Stimulated activated CD8-positive, alpha-beta memory T cell treated with anti-CD3 and anti-CD28 coated beads, Interleukin-4, amount 100 ng/mL, for 24 hours (primary cell): Measurements from ENCODE around the gene CTBP2.
"Not testable (repeated sequence)": the region's sequence is repeated elsewhere in the genome, so short reads cannot be mapped to it uniquely, and the experiment has no call there.

Source experiments
- DNase-seq: peaks from one replicate; pipeline ENCODE4 v3.0.0-alpha.2; 2020; ENCODE audit warnings: low read depth

Gene CTBP2

GRCh38 chr10:125186431-125187170 is 26.2 kb upstream of the CTBP2 start:
- no peak for DNase-seq

GRCh38 chr10:125179107-125179506 is 18.7 kb upstream of the CTBP2 start:
- DNase-seq, result not testable (repeated sequence)

- DNase-seq, result no peak
These were observed 17.6 kb upstream of the CTBP2 start for GRCh38 chr10:125177641-125178640.

- DNase-seq, result no peak
These were observed 15.4 kb upstream of the CTBP2 start for GRCh38 chr10:125175807-125176206.

GRCh38 chr10:125174360-125174759 is 14.0 kb upstream of the CTBP2 start:
- no peak for DNase-seq

- no peak for DNase-seq
These were observed 12.3 kb upstream of the CTBP2 start for GRCh38 chr10:125172694-125173093.

GRCh38 chr10:125171402-125172306 is 11.3 kb upstream of the CTBP2 start:
- no peak for DNase-seq

- DNase-seq, result no peak
These were observed 9.6 kb upstream of the CTBP2 start for GRCh38 chr10:125169915-125170314.

GRCh38 chr10:125169279-125169678 is 8.9 kb upstream of the CTBP2 start:
- no peak for DNase-seq

- DNase-seq, result no peak
These were observed 6.3 kb upstream of the CTBP2 start for GRCh38 chr10:125166658-125167057.

GRCh38 chr10:125165584-125166573 is 5.5 kb upstream of the CTBP2 start:
- no peak for DNase-seq

GRCh38 chr10:125164421-125164820 is 4.1 kb upstream of the CTBP2 start:
- no peak for DNase-seq

GRCh38 chr10:125163803-125164202 is 3.4 kb upstream of the CTBP2 start:
- no peak for DNase-seq

- DNase-seq, result not testable (repeated sequence)
These were observed 2.9 kb upstream of the CTBP2 start for GRCh38 chr10:125163312-125163711.

GRCh38 chr10:125162120-125162931 is 2.0 kb upstream of the CTBP2 start:
- DNase-seq, result no peak

- no peak for DNase-seq
These were observed 1.4 kb upstream of the CTBP2 start for GRCh38 chr10:125161707-125162119.

GRCh38 chr10:125160856-125161706 is 718 bp upstream of the CTBP2 start:
- DNase-seq, result no peak

- no peak for DNase-seq
These were observed 854 bp downstream of the CTBP2 start for GRCh38 chr10:125159486-125159931.
